D721Med (cell line): ENCODE results near the gene PSPH.
A peak's percentile ranks its signal among the peaks of the same experiment; 100 is the strongest.
"Not testable (repeated sequence)": the region's sequence is repeated elsewhere in the genome, so short reads cannot be mapped to it uniquely, and the experiment has no call there.

Experiments used
- DNase-seq: peaks from one replicate; pipeline ENCODE4 v3.0.0; 2011; ENCODE audit warnings: low spot score; ENCODE audit not compliant: insufficient read length
- FAIRE-seq: peaks from 2 replicates; lab custom pipeline; 2011; peaks lifted over from hg19 to GRCh38; lab: Jason Lieb, UNC
- TF ChIP-seq, protein P1 (sequence below): IDR thresholded peaks from 2 replicates; pipeline ENCODE4 v1.5.1; 2012; ENCODE audit warnings: mild to moderate bottlenecking, control low read depth; ENCODE audit not compliant: insufficient read depth; ENCODE audit errors: missing control alignments

Gene PSPH

GRCh38 chr7:56033671-56034432 is 17.4 kb downstream of the PSPH start:
- TF ChIP-seq, protein P1, sequence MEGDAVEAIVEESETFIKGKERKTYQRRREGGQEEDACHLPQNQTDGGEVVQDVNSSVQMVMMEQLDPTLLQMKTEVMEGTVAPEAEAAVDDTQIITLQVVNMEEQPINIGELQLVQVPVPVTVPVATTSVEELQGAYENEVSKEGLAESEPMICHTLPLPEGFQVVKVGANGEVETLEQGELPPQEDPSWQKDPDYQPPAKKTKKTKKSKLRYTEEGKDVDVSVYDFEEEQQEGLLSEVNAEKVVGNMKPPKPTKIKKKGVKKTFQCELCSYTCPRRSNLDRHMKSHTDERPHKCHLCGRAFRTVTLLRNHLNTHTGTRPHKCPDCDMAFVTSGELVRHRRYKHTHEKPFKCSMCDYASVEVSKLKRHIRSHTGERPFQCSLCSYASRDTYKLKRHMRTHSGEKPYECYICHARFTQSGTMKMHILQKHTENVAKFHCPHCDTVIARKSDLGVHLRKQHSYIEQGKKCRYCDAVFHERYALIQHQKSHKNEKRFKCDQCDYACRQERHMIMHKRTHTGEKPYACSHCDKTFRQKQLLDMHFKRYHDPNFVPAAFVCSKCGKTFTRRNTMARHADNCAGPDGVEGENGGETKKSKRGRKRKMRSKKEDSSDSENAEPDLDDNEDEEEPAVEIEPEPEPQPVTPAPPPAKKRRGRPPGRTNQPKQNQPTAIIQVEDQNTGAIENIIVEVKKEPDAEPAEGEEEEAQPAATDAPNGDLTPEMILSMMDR: no peak
- DNase-seq (peak; percentile 87), FAIRE-seq (no peak)

DNA sequence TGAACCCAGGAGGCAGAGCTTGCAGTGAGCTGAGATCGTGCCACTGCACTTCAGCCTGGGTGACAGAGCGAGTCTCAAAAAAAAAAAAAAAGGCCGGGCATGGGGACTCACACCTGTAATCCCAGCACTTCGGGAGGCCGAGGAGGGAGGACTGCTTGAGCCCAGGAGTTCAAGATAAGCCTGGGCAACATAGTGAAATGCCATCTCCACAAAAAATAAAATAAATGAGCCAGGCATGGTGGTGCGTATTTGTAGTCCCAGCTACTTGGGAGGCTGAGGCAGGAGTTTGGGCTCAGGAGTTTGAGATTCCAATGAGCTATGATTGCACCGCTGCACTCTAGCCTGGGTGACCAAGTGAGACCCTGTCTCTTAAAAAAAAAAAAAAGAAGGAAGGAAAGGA is 18.7 kb downstream of the PSPH start:
- DNase-seq, FAIRE-seq: not testable (repeated sequence)

- not testable (repeated sequence) for FAIRE-seq, DNase-seq
Measured at GRCh38 chr7:56031556-56031955, 19.7 kb downstream of the PSPH start.

DNA sequence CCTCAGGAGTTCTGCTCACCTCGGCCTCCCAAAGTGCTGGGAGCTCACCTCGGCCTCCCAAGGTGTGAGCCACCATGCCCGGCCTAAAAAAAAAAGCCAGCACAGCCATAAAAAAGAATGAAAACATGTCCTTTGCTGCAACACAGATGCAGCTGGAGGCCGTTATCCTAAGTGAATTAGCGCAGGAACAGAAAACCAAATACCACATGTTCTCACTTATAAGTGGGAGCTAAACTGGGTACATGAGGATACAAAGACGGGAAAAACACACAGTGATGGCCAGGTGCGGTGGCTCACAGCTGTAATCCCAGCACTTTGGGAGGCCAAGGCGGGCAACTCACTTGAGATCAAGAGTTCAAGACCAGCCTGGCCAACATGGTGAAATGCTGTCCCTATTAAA is 20.9 kb downstream of the PSPH start:
- no peak for FAIRE-seq
- DNase-seq: no peak
- TF ChIP-seq, protein P1: no peak

GRCh38 chr7:56028942-56029630 is 22.2 kb downstream of the PSPH start:
- TF ChIP-seq, protein P1: no peak
- no peak for DNase-seq
- no peak for FAIRE-seq

DNA sequence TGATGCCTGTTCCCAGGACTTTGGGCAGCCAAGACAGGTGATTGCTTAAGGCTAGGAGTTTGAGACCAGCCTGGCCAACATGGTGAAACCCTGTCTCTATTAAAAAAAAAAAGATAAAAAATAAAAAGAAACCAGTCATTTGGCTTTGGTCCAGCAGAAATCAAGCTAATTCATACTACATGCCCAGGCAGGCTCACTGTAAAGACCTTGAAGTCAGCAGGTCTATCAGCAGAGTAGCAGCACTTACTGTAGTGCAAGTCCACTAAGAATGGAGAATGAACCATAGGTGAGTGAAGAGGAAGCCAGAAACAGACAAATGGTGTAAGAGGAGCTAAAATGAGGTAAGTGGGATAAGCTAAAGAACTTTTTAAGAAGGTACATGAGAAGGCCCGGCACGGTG is 24.7 kb downstream of the PSPH start:
- no peak for DNase-seq
- TF ChIP-seq, protein P1: no peak
- no peak for FAIRE-seq

- DNase-seq: no peak
- TF ChIP-seq, protein P1: no peak
- no peak for FAIRE-seq
Measured at GRCh38 chr7:56023500-56023899, 27.7 kb downstream of the PSPH start.

- FAIRE-seq: no peak
- DNase-seq: no peak
Measured at GRCh38 chr7:56019501-56019900, 31.7 kb downstream of the PSPH start.

DNA sequence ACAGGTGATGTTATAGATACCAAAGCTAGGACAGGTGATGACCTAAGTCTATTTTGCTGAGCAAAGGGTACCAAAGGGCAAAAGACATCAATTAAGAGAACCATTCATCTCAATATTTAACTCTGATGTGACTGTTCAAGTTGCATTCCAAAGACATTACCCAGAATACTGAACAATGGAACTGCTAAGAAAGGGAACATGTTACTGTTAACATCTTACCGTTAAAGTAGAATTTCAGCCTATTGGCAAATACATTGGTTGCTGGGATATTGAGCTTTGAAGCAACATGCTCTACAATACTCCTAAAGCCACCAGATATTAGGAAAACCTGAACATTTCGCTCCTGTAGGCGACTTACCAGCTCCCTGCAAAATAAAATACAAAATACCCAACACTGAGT is 34.2 kb downstream of the PSPH start:
- FAIRE-seq, DNase-seq: not testable (repeated sequence)

More at GRCh38 chr7:56019501-56019900, 31.7 kb downstream of the PSPH start:
- TF ChIP-seq, protein P1: no peak
